HepG2 (cell line): Measurements from ENCODE around the gene BOLA3. TPM values are rescaled to one million over a fixed set of nuclear protein-coding genes. Genes with fewer than 3 reads are reported as not detected.

ENCODE experiments used
- CREM ChIP-seq, 2 experiments: sonication (generic) in 1 of 2; formaldehyde crosslinking in 1 of 2; IDR thresholded peaks; 2 replicates each; pipeline versions ENCODE4 v1.4.0 to v1.6.1; 2016 to 2020; ENCODE audit warnings: antibody characterized with exemption in 1 of 2, mild to moderate bottlenecking in 1 of 2, missing genetic modification reagents in 1 of 2
- EP300 ChIP-seq, 3 experiments: sonication (generic) in 1 of 3; formaldehyde crosslinking in 1 of 3; IDR thresholded peaks; 2 replicates each; pipeline versions ENCODE4 v1.5.1 to v1.6.1; 2011 to 2020; ENCODE audit warnings: low read depth in 2 of 3, low read length in 2 of 3, borderline replicate concordance in 1 of 3, improper control_type of control experiment in 1 of 3, mild to moderate bottlenecking in 1 of 3, missing genetic modification reagents in 1 of 3, moderate library complexity in 1 of 3
- ETV5 ChIP-seq: IDR thresholded peaks from 2 replicates; pipeline ENCODE4 v1.6.1; 2018; ENCODE audit warnings: missing biosample characterization, missing genetic modification reagents, inconsistent platforms, borderline replicate concordance
- EZH2 ChIP-seq: conservative IDR thresholded peaks from 2 replicates; pipeline ENCODE4 v1.6.1; 2012; ENCODE audit warnings: mild to moderate bottlenecking, low read depth, low read length, moderate library complexity
- HOXA3 ChIP-seq: sonication (generic); formaldehyde crosslinking; IDR thresholded peaks from 2 replicates; pipeline ENCODE4 v1.5.0; 2020; ENCODE audit warnings: missing genetic modification reagents
- POLR2G ChIP-seq: fragments of 200-400 bp; formaldehyde crosslinking; IDR thresholded peaks from 2 replicates; pipeline ENCODE4 v1.6.1; 2018; ENCODE audit warnings: mild to moderate bottlenecking, low read depth, low read length, moderate library complexity
- SP5 ChIP-seq: IDR thresholded peaks from 2 replicates; pipeline ENCODE4 v1.6.1; 2016; ENCODE audit warnings: low read depth, borderline replicate concordance
- ZFYVE20 ChIP-seq: sonication (generic); formaldehyde crosslinking; IDR thresholded peaks from 2 replicates; pipeline ENCODE4 v1.8.0; 2023; ENCODE audit warnings: low read depth, mild to moderate bottlenecking, moderate library complexity, missing genetic modification reagents, borderline replicate concordance
- ZNF256 ChIP-seq: sonication (generic); formaldehyde crosslinking; conservative IDR thresholded peaks from 2 replicates; pipeline ENCODE4 v1.4.0; 2020; ENCODE audit warnings: missing genetic modification reagents
- ZNF569 ChIP-seq: sonication (generic); formaldehyde crosslinking; IDR thresholded peaks from 2 replicates; pipeline ENCODE4 v1.5.0; 2020; ENCODE audit warnings: mild to moderate bottlenecking, missing genetic modification reagents, moderate library complexity, borderline replicate concordance
- polyA plus RNA-seq, 8 experiments: library from polyadenylated mRNA; depleted of rRNA in 3 of 8; stranded (reverse) in 7 of 8; unstranded in 1 of 8; fragments of >200 nt; fragmentation: Illumina TruSeq in 4 of 8; extraction: Trizol in 4 of 8; gene quantifications; 2 replicates each; pipeline versions ENCODE4 v1.2.1 to v1.2.3, GENCODE V29; 2011 to 2016; ENCODE audit warnings: low read depth in 4 of 8, missing spikeins in 1 of 8, mixed read lengths in 1 of 8; ENCODE audit not compliant: insufficient read depth in 1 of 8
- total RNA-seq, 5 experiments: library from RNA; depleted of rRNA; stranded (reverse); fragments of >200 nt; fragmentation: Illumina TruSeq; extraction: Trizol; gene quantifications; 2 replicates each; pipeline ENCODE4 v1.2.3, GENCODE V29; 2016; ENCODE audit warnings: low read depth in 1 of 5
- TF ChIP-seq, protein P1 (sequence below): sonication (generic); formaldehyde crosslinking; IDR thresholded peaks from 2 replicates; pipeline ENCODE4 v1.5.0; 2020; ENCODE audit warnings: missing genetic modification reagents
- TF ChIP-seq, protein P2 (sequence below): sonication (generic); formaldehyde crosslinking; IDR thresholded peaks from 2 replicates; pipeline ENCODE4 v1.4.0; 2020; ENCODE audit warnings: missing genetic modification reagents
- TF ChIP-seq, protein P3 (sequence below): sonication (generic); formaldehyde crosslinking; IDR thresholded peaks from 2 replicates; pipeline ENCODE4 v1.8.0; 2022; ENCODE audit warnings: mild to moderate bottlenecking, missing genetic modification reagents, moderate library complexity
- TF ChIP-seq, protein P4 (sequence below): IDR thresholded peaks from 2 replicates; pipeline ENCODE4 v1.6.1; 2016; ENCODE audit warnings: low read depth, control low read depth
- TF ChIP-seq, protein P5 (sequence below): sonication (generic); formaldehyde crosslinking; IDR thresholded peaks from 2 replicates; pipeline ENCODE4 v1.4.0; 2020; ENCODE audit warnings: mild to moderate bottlenecking, missing genetic modification reagents, borderline replicate concordance

The BOLA3 gene
- total and polyA plus RNA-seq, 2 of the 13 experiments (the other 11 are each of a cell fraction or from before 2014, with no cell fraction given) = 89.7 to 170 TPM

DNA sequence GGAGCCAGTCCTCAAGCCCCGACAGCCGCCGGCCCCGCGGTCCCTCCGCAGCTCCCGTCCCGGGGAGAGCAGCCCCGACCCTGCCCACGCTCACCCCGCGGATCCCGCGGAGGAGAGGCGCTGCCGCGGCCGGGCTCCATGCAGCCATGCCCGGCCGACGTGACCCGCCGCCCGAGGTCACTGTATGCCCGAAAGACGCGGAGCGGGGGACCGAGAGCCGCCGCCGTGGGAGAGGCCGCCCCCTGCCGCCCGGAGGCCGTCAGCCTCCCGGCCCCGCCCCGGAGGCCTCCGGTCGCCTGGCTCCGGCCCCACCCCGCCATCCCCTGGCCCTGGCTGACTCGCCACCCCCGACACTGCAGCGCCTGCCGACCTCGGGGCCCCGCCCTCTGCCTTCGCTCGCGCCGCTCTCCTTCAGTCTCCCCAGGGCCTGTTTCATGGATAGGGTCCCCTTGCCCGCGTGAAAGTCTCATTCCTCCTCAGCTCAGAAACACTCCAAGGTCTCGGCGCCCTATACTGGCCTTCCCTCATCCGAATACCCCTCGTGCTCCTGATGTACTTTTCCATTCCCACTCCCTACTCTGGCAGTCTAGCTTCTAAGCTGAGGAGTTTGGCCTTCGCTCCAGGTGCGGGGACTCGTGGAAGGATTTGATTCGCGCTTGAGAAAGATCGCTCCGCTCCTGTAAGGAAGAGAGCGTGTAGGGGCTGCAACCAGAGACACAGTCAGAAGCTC is at the start of gene BOLA3 (continued):
- TF ChIP-seq POLR2G = peak; percentile 97
- TF ChIP-seq HOXA3 (CRISPR knock-in tag) = peak; percentile 96
- TF ChIP-seq ZFYVE20 (CRISPR knock-in tag) = no peak
- no peak for TF ChIP-seq EZH2
- no peak; the same call in 1 of the 2 replicates for TF ChIP-seq SP5 (CRISPR knock-in tag)
- TF ChIP-seq, protein P1, sequence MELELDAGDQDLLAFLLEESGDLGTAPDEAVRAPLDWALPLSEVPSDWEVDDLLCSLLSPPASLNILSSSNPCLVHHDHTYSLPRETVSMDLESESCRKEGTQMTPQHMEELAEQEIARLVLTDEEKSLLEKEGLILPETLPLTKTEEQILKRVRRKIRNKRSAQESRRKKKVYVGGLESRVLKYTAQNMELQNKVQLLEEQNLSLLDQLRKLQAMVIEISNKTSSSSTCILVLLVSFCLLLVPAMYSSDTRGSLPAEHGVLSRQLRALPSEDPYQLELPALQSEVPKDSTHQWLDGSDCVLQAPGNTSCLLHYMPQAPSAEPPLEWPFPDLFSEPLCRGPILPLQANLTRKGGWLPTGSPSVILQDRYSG (CRISPR knock-in tag) = peak; percentile 65; the same call in 1 of the 2 replicates
- TF ChIP-seq ZNF256 (CRISPR knock-in tag) = peak; percentile 73; the same call in 1 of the 2 replicates
- TF ChIP-seq, protein P2, sequence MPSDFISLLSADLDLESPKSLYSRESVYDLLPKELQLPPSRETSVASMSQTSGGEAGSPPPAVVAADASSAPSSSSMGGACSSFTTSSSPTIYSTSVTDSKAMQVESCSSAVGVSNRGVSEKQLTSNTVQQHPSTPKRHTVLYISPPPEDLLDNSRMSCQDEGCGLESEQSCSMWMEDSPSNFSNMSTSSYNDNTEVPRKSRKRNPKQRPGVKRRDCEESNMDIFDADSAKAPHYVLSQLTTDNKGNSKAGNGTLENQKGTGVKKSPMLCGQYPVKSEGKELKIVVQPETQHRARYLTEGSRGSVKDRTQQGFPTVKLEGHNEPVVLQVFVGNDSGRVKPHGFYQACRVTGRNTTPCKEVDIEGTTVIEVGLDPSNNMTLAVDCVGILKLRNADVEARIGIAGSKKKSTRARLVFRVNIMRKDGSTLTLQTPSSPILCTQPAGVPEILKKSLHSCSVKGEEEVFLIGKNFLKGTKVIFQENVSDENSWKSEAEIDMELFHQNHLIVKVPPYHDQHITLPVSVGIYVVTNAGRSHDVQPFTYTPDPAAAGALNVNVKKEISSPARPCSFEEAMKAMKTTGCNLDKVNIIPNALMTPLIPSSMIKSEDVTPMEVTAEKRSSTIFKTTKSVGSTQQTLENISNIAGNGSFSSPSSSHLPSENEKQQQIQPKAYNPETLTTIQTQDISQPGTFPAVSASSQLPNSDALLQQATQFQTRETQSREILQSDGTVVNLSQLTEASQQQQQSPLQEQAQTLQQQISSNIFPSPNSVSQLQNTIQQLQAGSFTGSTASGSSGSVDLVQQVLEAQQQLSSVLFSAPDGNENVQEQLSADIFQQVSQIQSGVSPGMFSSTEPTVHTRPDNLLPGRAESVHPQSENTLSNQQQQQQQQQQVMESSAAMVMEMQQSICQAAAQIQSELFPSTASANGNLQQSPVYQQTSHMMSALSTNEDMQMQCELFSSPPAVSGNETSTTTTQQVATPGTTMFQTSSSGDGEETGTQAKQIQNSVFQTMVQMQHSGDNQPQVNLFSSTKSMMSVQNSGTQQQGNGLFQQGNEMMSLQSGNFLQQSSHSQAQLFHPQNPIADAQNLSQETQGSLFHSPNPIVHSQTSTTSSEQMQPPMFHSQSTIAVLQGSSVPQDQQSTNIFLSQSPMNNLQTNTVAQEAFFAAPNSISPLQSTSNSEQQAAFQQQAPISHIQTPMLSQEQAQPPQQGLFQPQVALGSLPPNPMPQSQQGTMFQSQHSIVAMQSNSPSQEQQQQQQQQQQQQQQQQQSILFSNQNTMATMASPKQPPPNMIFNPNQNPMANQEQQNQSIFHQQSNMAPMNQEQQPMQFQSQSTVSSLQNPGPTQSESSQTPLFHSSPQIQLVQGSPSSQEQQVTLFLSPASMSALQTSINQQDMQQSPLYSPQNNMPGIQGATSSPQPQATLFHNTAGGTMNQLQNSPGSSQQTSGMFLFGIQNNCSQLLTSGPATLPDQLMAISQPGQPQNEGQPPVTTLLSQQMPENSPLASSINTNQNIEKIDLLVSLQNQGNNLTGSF (CRISPR knock-in tag) = peak; percentile 72
- TF ChIP-seq, protein P3, sequence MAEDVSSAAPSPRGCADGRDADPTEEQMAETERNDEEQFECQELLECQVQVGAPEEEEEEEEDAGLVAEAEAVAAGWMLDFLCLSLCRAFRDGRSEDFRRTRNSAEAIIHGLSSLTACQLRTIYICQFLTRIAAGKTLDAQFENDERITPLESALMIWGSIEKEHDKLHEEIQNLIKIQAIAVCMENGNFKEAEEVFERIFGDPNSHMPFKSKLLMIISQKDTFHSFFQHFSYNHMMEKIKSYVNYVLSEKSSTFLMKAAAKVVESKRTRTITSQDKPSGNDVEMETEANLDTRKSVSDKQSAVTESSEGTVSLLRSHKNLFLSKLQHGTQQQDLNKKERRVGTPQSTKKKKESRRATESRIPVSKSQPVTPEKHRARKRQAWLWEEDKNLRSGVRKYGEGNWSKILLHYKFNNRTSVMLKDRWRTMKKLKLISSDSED (CRISPR knock-in tag) = no peak
- TF ChIP-seq, protein P4, sequence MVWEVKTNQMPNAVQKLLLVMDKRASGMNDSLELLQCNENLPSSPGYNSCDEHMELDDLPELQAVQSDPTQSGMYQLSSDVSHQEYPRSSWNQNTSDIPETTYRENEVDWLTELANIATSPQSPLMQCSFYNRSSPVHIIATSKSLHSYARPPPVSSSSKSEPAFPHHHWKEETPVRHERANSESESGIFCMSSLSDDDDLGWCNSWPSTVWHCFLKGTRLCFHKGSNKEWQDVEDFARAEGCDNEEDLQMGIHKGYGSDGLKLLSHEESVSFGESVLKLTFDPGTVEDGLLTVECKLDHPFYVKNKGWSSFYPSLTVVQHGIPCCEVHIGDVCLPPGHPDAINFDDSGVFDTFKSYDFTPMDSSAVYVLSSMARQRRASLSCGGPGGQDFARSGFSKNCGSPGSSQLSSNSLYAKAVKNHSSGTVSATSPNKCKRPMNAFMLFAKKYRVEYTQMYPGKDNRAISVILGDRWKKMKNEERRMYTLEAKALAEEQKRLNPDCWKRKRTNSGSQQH = peak; percentile 100
- TF ChIP-seq ZNF569 (CRISPR knock-in tag) = 0 out of 2 replicates have a peak, but pooled peaks have one; percentile 32
- no peak for TF ChIP-seq CREM (IDR thresholded peaks at IDR 0.05)
- no peak for TF ChIP-seq CREM (CRISPR knock-in tag; IDR thresholded peaks at IDR 0.05)
- TF ChIP-seq, protein P5, sequence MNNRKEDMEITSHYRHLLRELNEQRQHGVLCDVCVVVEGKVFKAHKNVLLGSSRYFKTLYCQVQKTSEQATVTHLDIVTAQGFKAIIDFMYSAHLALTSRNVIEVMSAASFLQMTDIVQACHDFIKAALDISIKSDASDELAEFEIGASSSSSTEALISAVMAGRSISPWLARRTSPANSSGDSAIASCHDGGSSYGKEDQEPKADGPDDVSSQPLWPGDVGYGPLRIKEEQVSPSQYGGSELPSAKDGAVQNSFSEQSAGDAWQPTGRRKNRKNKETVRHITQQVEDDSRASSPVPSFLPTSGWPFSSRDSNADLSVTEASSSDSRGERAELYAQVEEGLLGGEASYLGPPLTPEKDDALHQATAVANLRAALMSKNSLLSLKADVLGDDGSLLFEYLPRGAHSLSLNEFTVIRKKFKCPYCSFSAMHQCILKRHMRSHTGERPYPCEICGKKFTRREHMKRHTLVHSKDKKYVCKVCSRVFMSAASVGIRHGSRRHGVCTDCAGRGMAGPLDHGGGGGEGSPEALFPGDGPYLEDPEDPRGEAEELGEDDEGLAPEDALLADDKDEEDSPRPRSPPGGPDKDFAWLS (CRISPR knock-in tag) = no peak
- peak; percentile 72; the same call in 1 of the 2 replicates for TF ChIP-seq ETV5
- TF ChIP-seq EP300 (IDR thresholded peaks at IDR 0.05; ENCODE audit: low read depth in 2 of 2, low read length in 2 of 2) = peak in 1 of 2 experiments; percentile 17; a peak in 2 of 4 replicates
- TF ChIP-seq EP300 (CRISPR knock-in tag; IDR thresholded peaks at IDR 0.05; ENCODE audit: borderline replicate concordance) = no peak
